ACC112 (cell line): ENCODE data around the gene VWA3B.

Experiments used
- H2AFZ ChIP-seq: fragments of 200-600 bp; sonication (generic); one replicate; pipeline ENCODE4 v1.6.0; 2017; ENCODE audit warnings: antibody characterized with exemption, low read length; ENCODE audit not compliant: unreplicated experiment
- H3K27ac ChIP-seq: fragments of 200-600 bp; sonication (generic); 2 replicates; pipeline ENCODE4 v1.5.1; 2014; ENCODE audit warnings: low read depth, mild to moderate bottlenecking, antibody characterized with exemption, low read length, moderate library complexity
- H3K27me3 ChIP-seq: fragments of 200-600 bp; sonication (generic); 2 replicates; pipeline ENCODE4 v1.6.1; 2014; ENCODE audit warnings: mild to moderate bottlenecking, antibody characterized with exemption, low read length, moderate library complexity, mixed read lengths; ENCODE audit not compliant: insufficient read depth
- H3K36me3 ChIP-seq: fragments of 200-600 bp; sonication (generic); 2 replicates; pipeline ENCODE4 v1.6.1; 2016; ENCODE audit warnings: mild to moderate bottlenecking, antibody characterized with exemption, low read length, moderate library complexity, mixed read lengths; ENCODE audit not compliant: insufficient read depth
- H3K4me1 ChIP-seq: fragments of 200-600 bp; sonication (generic); one replicate; pipeline ENCODE4 v1.6.1; 2016; ENCODE audit warnings: low read length, mixed read lengths; ENCODE audit not compliant: insufficient read depth, unreplicated experiment, control insufficient read depth
- H3K4me3 ChIP-seq: fragments of 200-600 bp; sonication (generic); 2 replicates; pipeline ENCODE4 v1.5.1; 2014; ENCODE audit warnings: mild to moderate bottlenecking, low read depth, low read length
- H3K79me2 ChIP-seq: fragments of 200-600 bp; sonication (generic); one replicate; pipeline ENCODE4 v1.6.0; 2016; ENCODE audit warnings: low read length; ENCODE audit not compliant: control insufficient read depth, unreplicated experiment, insufficient read depth

Gene VWA3B

GRCh38 chr2:98172150-98172765 lies 85.3 kb downstream of the VWA3B start:
- no peaks in the 10 kb centered on the region for H3K36me3 ChIP-seq
- no peak overlapping the region for H2AFZ ChIP-seq
- no peaks in the 10 kb centered on the region for H3K4me1 ChIP-seq
- H3K79me2 ChIP-seq, result no peaks in the 10 kb centered on the region
- H3K4me3 ChIP-seq, result no peak overlapping the region
- no peak overlapping the region for H3K27ac ChIP-seq
- peaks cover 95% of the 10 kb centered on the region for H3K27me3 ChIP-seq

- Histone ChIP-seq H3K4me3 (no peak overlapping the region), H3K79me2 (no peaks in the 10 kb centered on the region), H3K27ac (no peak overlapping the region), H3K4me1 (no peaks in the 10 kb centered on the region), H2AFZ (no peak overlapping the region), H3K27me3 (peaks cover 95% of the 10 kb centered on the region), H3K36me3 (no peaks in the 10 kb centered on the region)
Observed at GRCh38 chr2:98172951-98173350, 86.0 kb downstream of the VWA3B start.

GRCh38 chr2:98175811-98176210 lies 88.8 kb downstream of the VWA3B start:
- Histone ChIP-seq H3K4me1 (no peaks in the 10 kb centered on the region), H2AFZ (no peak overlapping the region), H3K4me3 (no peak overlapping the region), H3K27ac (no peak overlapping the region), H3K36me3 (no peaks in the 10 kb centered on the region), H3K79me2 (no peaks in the 10 kb centered on the region), H3K27me3 (peaks cover 93% of the 10 kb centered on the region)

GRCh38 chr2:98177286-98177685 lies 90.3 kb downstream of the VWA3B start:
- no peak overlapping the region for H3K27ac ChIP-seq

GRCh38 chr2:98177986-98178385 lies 91.0 kb downstream of the VWA3B start:
- Histone ChIP-seq H3K27ac (no peak overlapping the region), H3K36me3 (no peaks in the 10 kb centered on the region), H3K4me1 (no peaks in the 10 kb centered on the region), H3K27me3 (peaks cover 76% of the 10 kb centered on the region), H3K4me3 (no peak overlapping the region), H2AFZ (no peak overlapping the region), H3K79me2 (no peaks in the 10 kb centered on the region)

More at GRCh38 chr2:98177286-98177685, 90.3 kb downstream of the VWA3B start:
- no peaks in the 10 kb centered on the region for H3K4me1 ChIP-seq
- no peak overlapping the region for H2AFZ ChIP-seq
- no peaks in the 10 kb centered on the region for H3K36me3 ChIP-seq
- no peaks in the 10 kb centered on the region for H3K79me2 ChIP-seq
- H3K27me3 ChIP-seq, result peaks cover 83% of the 10 kb centered on the region
- no peak overlapping the region for H3K4me3 ChIP-seq

- Histone ChIP-seq H3K4me1 (no peaks in the 10 kb centered on the region), H3K36me3 (no peaks in the 10 kb centered on the region), H3K27me3 (peaks cover 76% of the 10 kb centered on the region), H3K27ac (no peak overlapping the region), H3K79me2 (no peaks in the 10 kb centered on the region), H3K4me3 (no peak overlapping the region), H2AFZ (no peak overlapping the region)
Observed at GRCh38 chr2:98180456-98180855, 93.5 kb downstream of the VWA3B start.

GRCh38 chr2:98181346-98181745 lies 94.4 kb downstream of the VWA3B start:
- Histone ChIP-seq H3K4me3 (no peak overlapping the region), H3K4me1 (no peaks in the 10 kb centered on the region), H3K79me2 (no peaks in the 10 kb centered on the region), H3K27ac (no peak overlapping the region), H3K36me3 (no peaks in the 10 kb centered on the region), H2AFZ (no peak overlapping the region), H3K27me3 (peaks cover 76% of the 10 kb centered on the region)

GRCh38 chr2:98185801-98186200 lies 98.8 kb downstream of the VWA3B start:
- H3K27ac ChIP-seq, result no peak overlapping the region
- no peaks in the 10 kb centered on the region for H3K4me1 ChIP-seq
- no peaks in the 10 kb centered on the region for H3K79me2 ChIP-seq
- peaks cover 73% of the 10 kb centered on the region for H3K27me3 ChIP-seq
- no peaks in the 10 kb centered on the region for H3K36me3 ChIP-seq
- H2AFZ ChIP-seq, result no peak overlapping the region
- no peak overlapping the region for H3K4me3 ChIP-seq

GRCh38 chr2:98187194-98187593 lies 100.2 kb downstream of the VWA3B start:
- Histone ChIP-seq H2AFZ (no peak overlapping the region), H3K27me3 (peaks cover 82% of the 10 kb centered on the region), H3K4me1 (no peaks in the 10 kb centered on the region), H3K27ac (no peak overlapping the region), H3K36me3 (no peaks in the 10 kb centered on the region), H3K79me2 (no peaks in the 10 kb centered on the region), H3K4me3 (no peak overlapping the region)

GRCh38 chr2:98188351-98189046 lies 101.5 kb downstream of the VWA3B start:
- H3K27ac ChIP-seq, result no peak overlapping the region
- H3K36me3 ChIP-seq, result no peaks in the 10 kb centered on the region
- H3K27me3 ChIP-seq, result peaks cover 90% of the 10 kb centered on the region
- H3K4me1 ChIP-seq, result no peaks in the 10 kb centered on the region
- H2AFZ ChIP-seq, result no peak overlapping the region
- no peak overlapping the region for H3K4me3 ChIP-seq
- no peaks in the 10 kb centered on the region for H3K79me2 ChIP-seq

GRCh38 chr2:98191883-98192282 lies 104.9 kb downstream of the VWA3B start:
- Histone ChIP-seq H2AFZ (no peak overlapping the region), H3K4me3 (no peak overlapping the region), H3K36me3 (no peaks in the 10 kb centered on the region), H3K27me3 (peaks cover 84% of the 10 kb centered on the region), H3K27ac (no peak overlapping the region), H3K4me1 (no peaks in the 10 kb centered on the region), H3K79me2 (no peaks in the 10 kb centered on the region)
